OCI-LY3 (cell line): ENCODE measurements around the gene KRTAP5-5.

Experiments used
- EZH2phosphoT487 ChIP-seq: fragments of 200-600 bp; shearing (Covaris generic); IDR thresholded peaks from 2 replicates; pipeline ENCODE4 v1.6.1; 2018; ENCODE audit warnings: antibody characterized with exemption, mixed run types, low read depth
- TF ChIP-seq, protein P1 (sequence below): fragments of 200-600, 300-600 bp; sonication (generic); IDR thresholded peaks from 2 replicates; pipeline ENCODE4 v1.5.1; 2014; ENCODE audit warnings: antibody characterized with exemption, low read length, low read depth

DNA sequence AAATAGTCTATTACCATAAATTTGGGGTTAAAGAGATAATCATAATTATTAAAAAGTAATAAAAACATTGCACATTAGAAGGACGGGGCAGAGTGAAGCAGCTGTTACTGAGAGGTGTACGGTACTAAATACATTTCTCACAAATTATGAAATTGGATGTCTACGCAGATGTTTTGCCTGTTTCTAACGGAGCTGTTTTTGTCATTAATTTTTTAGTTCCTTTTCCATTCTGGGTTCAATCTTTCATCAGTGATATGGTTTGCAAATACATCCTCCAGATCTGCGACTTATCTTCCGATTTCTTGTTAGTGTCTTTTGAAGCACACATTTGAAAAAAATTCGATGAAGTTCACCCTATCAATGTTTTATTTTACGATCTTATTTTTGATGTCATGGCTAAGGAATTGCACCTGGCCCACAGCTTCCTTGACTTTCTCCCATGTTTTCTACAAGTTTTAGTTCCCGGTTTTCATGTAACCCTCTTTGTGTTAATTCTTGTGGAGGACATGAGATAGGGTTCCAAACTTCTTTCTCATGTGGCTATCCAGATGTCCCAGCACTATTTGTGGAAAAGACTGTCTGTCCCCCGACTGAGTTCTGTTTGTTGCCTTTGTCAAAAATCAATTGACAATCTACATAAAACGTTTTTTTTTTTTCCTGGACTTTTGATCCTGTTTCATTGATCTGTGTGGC, 46.1 kb downstream of the KRTAP5-5 start:
- TF ChIP-seq, protein P1, sequence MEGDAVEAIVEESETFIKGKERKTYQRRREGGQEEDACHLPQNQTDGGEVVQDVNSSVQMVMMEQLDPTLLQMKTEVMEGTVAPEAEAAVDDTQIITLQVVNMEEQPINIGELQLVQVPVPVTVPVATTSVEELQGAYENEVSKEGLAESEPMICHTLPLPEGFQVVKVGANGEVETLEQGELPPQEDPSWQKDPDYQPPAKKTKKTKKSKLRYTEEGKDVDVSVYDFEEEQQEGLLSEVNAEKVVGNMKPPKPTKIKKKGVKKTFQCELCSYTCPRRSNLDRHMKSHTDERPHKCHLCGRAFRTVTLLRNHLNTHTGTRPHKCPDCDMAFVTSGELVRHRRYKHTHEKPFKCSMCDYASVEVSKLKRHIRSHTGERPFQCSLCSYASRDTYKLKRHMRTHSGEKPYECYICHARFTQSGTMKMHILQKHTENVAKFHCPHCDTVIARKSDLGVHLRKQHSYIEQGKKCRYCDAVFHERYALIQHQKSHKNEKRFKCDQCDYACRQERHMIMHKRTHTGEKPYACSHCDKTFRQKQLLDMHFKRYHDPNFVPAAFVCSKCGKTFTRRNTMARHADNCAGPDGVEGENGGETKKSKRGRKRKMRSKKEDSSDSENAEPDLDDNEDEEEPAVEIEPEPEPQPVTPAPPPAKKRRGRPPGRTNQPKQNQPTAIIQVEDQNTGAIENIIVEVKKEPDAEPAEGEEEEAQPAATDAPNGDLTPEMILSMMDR, result no peak
- TF ChIP-seq EZH2phosphoT487, result no peak
